Dedifferentiated amniotic fluid mesenchymal stem cell (primary cell): Measurements from ENCODE around the gene CREB3L4.

Experiments used
- DNase-seq: peaks from one replicate; pipeline ENCODE4 v3.0.0-alpha.2; 2016; ENCODE audit errors: extremely low spot score

Gene CREB3L4

GRCh38 chr1:153936011-153936802 is 31.5 kb upstream of the CREB3L4 start:
- no peak for DNase-seq

- no peak for DNase-seq
Observed at GRCh38 chr1:153937331-153937730, 30.4 kb upstream of the CREB3L4 start.

- no peak for DNase-seq
Observed at GRCh38 chr1:153938996-153939395, 28.7 kb upstream of the CREB3L4 start.

GRCh38 chr1:153939476-153939875 is 28.2 kb upstream of the CREB3L4 start:
- DNase-seq = no peak

DNA sequence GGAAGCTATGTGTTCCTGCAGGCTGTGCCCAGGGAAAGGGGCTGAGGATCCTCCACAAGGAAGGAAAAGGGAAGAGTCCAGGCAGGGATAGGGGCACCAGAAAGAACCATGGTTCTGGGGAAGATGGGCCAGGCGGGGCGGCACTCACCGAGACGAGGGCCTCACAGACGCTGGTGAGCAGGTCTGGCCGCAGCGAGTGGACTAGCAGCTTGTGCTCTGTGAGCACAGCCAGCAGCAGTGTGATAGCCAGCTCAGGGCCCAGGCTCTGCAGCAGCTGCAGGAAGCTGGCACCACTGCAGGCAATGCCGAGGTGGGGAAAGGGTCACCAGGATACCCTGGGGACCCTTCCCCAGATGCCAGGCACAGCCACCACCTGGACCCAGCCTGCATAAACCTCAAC is 26.9 kb upstream of the CREB3L4 start:
- DNase-seq = no peak

DNA sequence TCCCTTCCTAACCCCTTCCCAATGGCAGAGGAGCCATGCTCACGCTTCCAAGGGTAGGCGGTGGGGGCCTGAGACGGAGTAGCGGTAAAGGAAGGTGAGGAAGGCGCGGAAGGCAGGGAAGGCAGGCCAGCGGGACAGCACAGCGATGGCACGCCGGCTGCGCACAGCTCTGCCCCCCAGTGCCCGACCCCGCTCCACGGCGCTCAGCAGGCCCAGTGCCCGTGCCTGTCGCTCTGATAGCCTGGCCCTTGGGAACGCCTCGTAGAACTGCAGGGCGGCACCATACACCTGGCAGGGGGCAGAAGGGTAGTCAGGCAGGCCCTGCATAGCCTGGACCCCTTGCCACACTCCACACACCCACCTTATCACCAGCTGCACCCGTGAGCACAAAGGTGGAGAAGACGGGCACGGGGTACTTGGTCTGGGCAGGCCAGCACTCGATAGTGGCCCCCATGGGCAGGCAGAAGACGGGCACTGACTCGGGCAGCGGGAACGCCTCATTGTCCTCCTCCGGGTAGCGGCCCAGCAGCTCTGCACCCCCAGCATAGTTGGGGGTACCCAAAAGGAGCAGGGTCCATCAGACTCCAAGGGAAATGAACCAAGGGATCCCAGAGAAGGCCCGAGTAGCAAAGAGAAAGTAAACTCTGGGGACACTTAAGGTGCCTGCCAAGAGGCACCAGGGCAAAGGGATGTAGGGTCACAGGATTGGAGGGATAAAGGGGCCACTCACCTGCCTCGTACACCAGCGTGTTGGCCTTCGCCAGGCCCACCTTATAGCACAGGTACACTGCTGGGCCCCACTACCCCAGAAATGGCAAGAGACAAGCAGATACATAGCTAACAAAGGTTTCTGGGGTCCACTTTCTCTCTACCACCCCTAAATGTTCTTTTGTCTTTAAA is 25.6 kb upstream of the CREB3L4 start:
- peak; percentile 10 for DNase-seq

DNA sequence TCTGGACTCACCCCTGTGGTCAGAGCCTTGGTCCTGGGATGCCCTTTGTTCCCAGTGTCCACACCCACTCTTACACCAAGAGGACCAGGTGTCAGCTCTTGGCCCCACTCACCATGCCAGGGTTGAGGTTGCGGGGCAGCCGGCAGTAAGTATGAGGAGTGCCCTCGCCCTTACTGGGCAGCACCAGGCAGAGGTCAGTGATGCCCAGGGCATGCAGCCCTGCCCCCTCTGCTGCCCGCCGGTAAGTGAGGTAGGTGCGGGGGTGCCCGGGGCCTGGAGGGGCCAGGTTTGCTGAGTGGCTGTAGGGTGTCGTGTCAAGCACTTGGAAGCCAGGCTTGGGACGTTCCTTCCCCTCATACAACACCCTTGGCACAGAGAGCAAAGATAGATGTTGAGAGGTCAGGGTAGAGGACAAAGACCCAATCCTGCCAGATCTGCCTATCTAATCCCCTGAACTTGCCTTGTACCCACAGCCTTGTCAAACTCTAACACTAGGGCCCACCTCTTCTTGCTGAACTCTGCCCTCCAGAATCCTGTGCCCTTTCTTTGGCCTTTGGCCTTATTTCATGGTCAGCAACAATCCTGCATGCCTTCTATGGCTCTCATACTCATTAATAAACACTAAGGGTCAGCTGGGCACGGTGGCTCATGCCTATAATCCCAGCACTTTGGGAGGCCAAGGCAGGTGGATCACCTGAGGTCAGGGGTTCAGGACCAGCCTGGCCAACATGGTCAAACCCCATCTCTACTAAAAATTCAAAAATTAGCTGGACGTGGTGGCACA is 24.7 kb upstream of the CREB3L4 start:
- no peak for DNase-seq

- DNase-seq = no peak
Observed at GRCh38 chr1:153944005-153944826, 23.5 kb upstream of the CREB3L4 start.

GRCh38 chr1:153944827-153945117 is 22.9 kb upstream of the CREB3L4 start:
- no peak for DNase-seq

- no peak for DNase-seq
Observed at GRCh38 chr1:153945131-153945794, 22.4 kb upstream of the CREB3L4 start.

GRCh38 chr1:153945795-153946621 is 21.7 kb upstream of the CREB3L4 start:
- DNase-seq = no peak

DNA sequence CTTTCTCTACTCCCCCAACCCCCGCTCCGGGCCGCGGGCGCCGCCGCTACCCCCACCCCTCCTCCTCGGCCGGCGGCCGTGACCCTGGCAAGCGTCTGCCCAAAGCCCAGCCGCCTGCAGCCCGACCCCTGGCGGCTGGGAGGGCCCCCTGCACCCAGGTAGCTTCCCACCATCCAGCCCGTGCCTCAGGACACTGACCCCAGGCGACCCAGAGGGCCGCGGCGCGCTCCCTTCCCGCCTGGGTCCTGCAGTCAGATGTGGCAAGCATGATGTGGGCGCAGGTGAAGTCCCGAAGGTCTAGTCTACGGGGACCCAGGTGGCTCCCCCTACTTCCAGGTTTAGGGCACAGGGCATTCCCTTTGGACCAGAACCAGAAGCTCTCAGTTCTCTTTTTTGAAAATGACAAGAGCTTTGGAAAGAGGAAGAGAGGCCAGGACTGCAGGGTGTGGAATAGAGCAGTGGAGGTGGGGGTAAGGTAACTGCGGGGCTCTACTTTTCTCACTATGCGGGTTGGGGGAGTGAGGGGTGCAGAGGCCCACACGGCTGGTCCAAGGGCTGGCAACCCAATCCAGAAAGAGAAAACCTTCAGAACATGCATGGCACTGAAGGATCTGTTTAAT is 21.0 kb upstream of the CREB3L4 start, which contains the start of gene DENND4B:
Gene DENND4B (minus strand): TSS at position 97 of the 620 bp plus-strand sequence. CDS start 2,344 bp downstream, outside the sequence.
- peak; percentile 64 for DNase-seq

GRCh38 chr1:153951183-153951582 is 16.5 kb upstream of the CREB3L4 start:
- DNase-seq = no peak

DNA sequence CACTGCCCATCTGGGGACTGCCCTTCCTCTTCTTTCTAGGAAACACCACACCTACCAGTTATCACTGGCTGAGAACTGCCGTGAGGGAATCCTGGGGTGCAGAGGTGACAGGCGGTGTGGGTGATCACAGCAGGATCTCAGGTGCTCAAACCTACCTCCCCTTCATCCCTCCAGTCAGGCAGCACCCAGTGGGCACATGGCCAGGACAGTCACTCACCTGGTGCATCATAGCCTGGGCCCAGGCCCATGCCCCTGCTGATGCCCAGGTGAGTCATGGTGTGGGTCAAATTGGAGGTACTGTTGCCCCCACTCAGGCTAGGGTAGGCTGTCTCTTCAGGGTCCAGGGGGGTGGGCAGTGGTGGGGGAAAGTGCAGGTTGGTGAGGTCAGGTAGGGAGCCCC is 15.9 kb upstream of the CREB3L4 start:
- no peak for DNase-seq

GRCh38 chr1:153953859-153954365 is 13.8 kb upstream of the CREB3L4 start:
- no peak for DNase-seq

DNA sequence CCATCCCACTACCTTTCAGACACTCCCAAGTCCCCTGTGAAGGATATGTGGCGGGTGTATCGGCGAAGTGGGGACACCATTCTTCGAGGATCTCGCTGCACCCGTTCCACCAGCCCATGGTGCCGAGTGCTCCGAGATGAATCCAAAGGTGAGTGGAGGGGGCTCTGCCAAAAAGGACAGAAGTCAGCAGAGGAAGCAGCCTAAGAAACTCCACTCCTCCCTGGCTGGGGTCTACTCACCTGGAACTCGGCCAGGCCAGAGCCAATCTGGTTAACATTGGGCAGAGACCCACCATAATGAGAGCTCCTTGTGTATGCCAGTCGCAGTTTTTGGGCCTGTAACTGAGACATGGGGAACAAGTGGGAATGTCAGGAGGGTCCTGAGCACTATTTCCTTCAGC is 12.9 kb upstream of the CREB3L4 start:
- no peak for DNase-seq

GRCh38 chr1:153956997-153957715 is 10.5 kb upstream of the CREB3L4 start:
- no peak for DNase-seq

DNA sequence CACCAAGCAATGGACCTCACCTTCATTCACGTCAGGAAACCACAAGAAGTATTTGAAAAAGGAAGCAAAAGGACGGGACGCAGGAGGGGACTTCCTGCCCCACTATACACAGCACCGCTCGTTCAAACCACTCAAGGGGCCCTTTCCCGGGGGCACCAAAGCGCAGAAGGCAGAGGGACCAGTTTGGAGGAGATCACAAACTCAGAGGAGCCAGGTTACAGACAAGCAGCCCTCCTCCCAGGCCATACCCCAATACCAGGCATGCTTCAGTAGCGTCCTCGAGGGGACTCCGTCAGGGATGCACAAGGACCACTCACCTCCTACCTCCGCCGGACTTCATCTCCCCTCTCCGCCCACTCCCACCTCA is 10.0 kb upstream of the CREB3L4 start:
- DNase-seq = no peak
